K562 (cell line): ENCODE measurements around the gene ALDH8A1.

Source experiments
- CBX8 ChIP-seq: fragments of 200-600 bp; sonication (generic); IDR thresholded peaks from 2 replicates; pipeline ENCODE4 v1.6.1; 2012; ENCODE audit warnings: borderline replicate concordance, mixed run types, low read depth, mild to moderate bottlenecking, moderate library complexity, mixed read lengths, low read length, control low read depth, inconsistent platforms; ENCODE audit not compliant: poor library complexity, severe bottlenecking; ENCODE audit errors: extremely low read depth
- CHD2 ChIP-seq: IDR thresholded peaks from 2 replicates; pipeline ENCODE4 v1.6.1; 2011; ENCODE audit warnings: low read depth, low read length
- FOSL1 ChIP-seq: fragments of 200-800 bp; sonication (Bioruptor generic); conservative IDR thresholded peaks from 2 replicates; pipeline ENCODE4 v1.6.1; 2016; ENCODE audit warnings: missing genetic modification characterization, missing compliant biosample characterization
- POLR2A ChIP-seq: fragments of 450-650 bp; conservative IDR thresholded peaks from 2 replicates; pipeline ENCODE4 v1.6.1; 2016
- SMAD4 ChIP-seq: fragments of 250-450 bp; sonication (Bioruptor Pico); conservative IDR thresholded peaks from 2 replicates; pipeline ENCODE4 v1.8.0; 2021; ENCODE audit warnings: inconsistent platforms, mild to moderate bottlenecking, moderate library complexity
- TBP ChIP-seq: optimal IDR thresholded peaks from 2 replicates; pipeline ENCODE3; 2011; ENCODE audit warnings: low read depth, low read length, improper control_type of control experiment
- ZBTB7A ChIP-seq: IDR thresholded peaks from 2 replicates; pipeline ENCODE4 v1.6.1; 2011; ENCODE audit warnings: low read depth, mild to moderate bottlenecking, low read length, moderate library complexity, borderline replicate concordance; ENCODE audit not compliant: control insufficient read depth
- TF ChIP-seq, protein P1 (sequence below): sonication (generic); formaldehyde crosslinking; IDR thresholded peaks from 2 replicates; pipeline ENCODE4 v1.8.1; 2022; ENCODE audit warnings: missing genetic modification reagents
- TF ChIP-seq, protein P2 (sequence below): fragments of 450-650 bp; formaldehyde crosslinking; IDR thresholded peaks from 2 replicates; pipeline ENCODE4 v1.4.0; 2020; ENCODE audit warnings: mild to moderate bottlenecking, mixed read lengths
- TF ChIP-seq, protein P3 (sequence below), 3 experiments: IDR thresholded peaks in 2 of 3; conservative IDR thresholded peaks in 1 of 3; 2 replicates each; pipeline ENCODE4 v1.5.1; 2011 to 2012; ENCODE audit warnings: low read length in 3 of 3, mild to moderate bottlenecking in 3 of 3, control low read depth in 2 of 3, improper control_type of control experiment in 1 of 3, inconsistent platforms in 1 of 3, low read depth in 1 of 3, mixed read lengths in 1 of 3, moderate library complexity in 1 of 3; ENCODE audit not compliant: insufficient read depth in 2 of 3

DNA sequence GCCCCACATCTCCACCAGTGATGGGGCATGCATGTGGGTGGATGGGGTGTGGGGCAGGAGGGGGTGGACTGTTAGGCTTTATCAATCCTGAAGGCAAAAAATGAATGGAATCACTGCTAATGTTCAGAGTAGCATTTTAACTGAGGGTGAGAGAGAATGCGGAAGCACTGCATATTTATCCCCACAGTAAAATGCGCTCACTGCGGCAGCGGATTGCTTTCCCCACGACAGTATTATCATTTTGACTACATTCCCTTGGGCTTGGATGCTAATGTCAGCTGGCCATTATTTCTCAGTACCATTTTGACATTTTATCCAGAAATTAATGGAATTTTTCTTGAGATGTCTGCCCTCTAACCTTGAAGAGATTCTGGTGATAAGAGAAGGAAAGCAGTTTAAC lies 13.4 kb downstream of the ALDH8A1 start:
- TF ChIP-seq TBP (no peak), ZBTB7A (no peak), FOSL1 (no peak), CBX8 (no peak), POLR2A (no peak), SMAD4 (CRISPR knock-in tag) (no peak), CHD2 (no peak)
- TF ChIP-seq, protein P1, sequence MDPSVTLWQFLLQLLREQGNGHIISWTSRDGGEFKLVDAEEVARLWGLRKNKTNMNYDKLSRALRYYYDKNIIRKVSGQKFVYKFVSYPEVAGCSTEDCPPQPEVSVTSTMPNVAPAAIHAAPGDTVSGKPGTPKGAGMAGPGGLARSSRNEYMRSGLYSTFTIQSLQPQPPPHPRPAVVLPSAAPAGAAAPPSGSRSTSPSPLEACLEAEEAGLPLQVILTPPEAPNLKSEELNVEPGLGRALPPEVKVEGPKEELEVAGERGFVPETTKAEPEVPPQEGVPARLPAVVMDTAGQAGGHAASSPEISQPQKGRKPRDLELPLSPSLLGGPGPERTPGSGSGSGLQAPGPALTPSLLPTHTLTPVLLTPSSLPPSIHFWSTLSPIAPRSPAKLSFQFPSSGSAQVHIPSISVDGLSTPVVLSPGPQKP (CRISPR knock-in tag) = no peak
- TF ChIP-seq, protein P2, sequence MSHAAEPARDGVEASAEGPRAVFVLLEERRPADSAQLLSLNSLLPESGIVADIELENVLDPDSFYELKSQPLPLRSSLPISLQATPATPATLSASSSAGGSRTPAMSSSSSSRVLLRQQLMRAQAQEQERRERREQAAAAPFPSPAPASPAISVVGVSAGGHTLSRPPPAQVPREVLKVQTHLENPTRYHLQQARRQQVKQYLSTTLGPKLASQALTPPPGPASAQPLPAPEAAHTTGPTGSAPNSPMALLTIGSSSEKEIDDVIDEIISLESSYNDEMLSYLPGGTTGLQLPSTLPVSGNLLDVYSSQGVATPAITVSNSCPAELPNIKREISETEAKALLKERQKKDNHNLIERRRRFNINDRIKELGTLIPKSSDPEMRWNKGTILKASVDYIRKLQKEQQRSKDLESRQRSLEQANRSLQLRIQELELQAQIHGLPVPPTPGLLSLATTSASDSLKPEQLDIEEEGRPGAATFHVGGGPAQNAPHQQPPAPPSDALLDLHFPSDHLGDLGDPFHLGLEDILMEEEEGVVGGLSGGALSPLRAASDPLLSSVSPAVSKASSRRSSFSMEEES (CRISPR knock-in tag) = no peak
- TF ChIP-seq, protein P3, sequence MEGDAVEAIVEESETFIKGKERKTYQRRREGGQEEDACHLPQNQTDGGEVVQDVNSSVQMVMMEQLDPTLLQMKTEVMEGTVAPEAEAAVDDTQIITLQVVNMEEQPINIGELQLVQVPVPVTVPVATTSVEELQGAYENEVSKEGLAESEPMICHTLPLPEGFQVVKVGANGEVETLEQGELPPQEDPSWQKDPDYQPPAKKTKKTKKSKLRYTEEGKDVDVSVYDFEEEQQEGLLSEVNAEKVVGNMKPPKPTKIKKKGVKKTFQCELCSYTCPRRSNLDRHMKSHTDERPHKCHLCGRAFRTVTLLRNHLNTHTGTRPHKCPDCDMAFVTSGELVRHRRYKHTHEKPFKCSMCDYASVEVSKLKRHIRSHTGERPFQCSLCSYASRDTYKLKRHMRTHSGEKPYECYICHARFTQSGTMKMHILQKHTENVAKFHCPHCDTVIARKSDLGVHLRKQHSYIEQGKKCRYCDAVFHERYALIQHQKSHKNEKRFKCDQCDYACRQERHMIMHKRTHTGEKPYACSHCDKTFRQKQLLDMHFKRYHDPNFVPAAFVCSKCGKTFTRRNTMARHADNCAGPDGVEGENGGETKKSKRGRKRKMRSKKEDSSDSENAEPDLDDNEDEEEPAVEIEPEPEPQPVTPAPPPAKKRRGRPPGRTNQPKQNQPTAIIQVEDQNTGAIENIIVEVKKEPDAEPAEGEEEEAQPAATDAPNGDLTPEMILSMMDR (IDR thresholded peaks at IDR 0.05 in 2 of 3, conservative IDR thresholded peaks at IDR 0.05 in 1 of 3; ENCODE audit: insufficient read depth in 2 of 3, low read depth in 1 of 3, low read length in 3 of 3) = no peak
